Endodermal cell (in vitro differentiated cells): ENCODE measurements around the gene DNAH2. TPM values are rescaled to one million over a fixed set of nuclear protein-coding genes. Genes with fewer than 3 reads are reported as not detected.

Source experiments
- DNase-seq: peaks from one replicate; pipeline ENCODE4 v3.0.0-alpha.2; 2017
- H3K27ac ChIP-seq: 2 replicates; pipeline ENCODE4 v1.5.1; 2013; ENCODE audit warnings: mild to moderate bottlenecking, low read depth, low read length, moderate library complexity
- H3K27me3 ChIP-seq: 2 replicates; pipeline ENCODE4 v1.6.1; 2013; ENCODE audit warnings: mild to moderate bottlenecking, low read length, moderate library complexity; ENCODE audit not compliant: insufficient read depth, control insufficient read depth, poor library complexity, severe bottlenecking
- H3K36me3 ChIP-seq: 2 replicates; pipeline ENCODE4 v1.7.0; 2013; ENCODE audit warnings: mild to moderate bottlenecking, low read length, moderate library complexity; ENCODE audit not compliant: control insufficient read depth, insufficient read depth
- H3K4me1 ChIP-seq: one replicate; pipeline ENCODE4 v1.7.0; 2013; ENCODE audit warnings: low read length; ENCODE audit not compliant: control insufficient read depth, insufficient read depth
- H3K4me3 ChIP-seq: 2 replicates; pipeline ENCODE4 v1.5.1; 2013; ENCODE audit warnings: mild to moderate bottlenecking, low read length, moderate library complexity
- H3K9ac ChIP-seq: 2 replicates; pipeline ENCODE4 v1.6.1; 2013; ENCODE audit warnings: mild to moderate bottlenecking, low read length, moderate library complexity; ENCODE audit not compliant: poor library complexity, severe bottlenecking; ENCODE audit errors: extremely low read depth
- H3K9me3 ChIP-seq: 2 replicates; pipeline ENCODE4 v1.6.1; 2013; ENCODE audit warnings: mild to moderate bottlenecking, low read length, moderate library complexity; ENCODE audit not compliant: control insufficient read depth
- H3K27ac Mint-ChIP-seq: 2 replicates; pipeline ENCODE4 v1.8.0; 2020; ENCODE audit warnings: mixed read lengths
- H3K27me3 Mint-ChIP-seq: 2 replicates; pipeline ENCODE4 v1.8.0; 2021; ENCODE audit warnings: mild to moderate bottlenecking, mixed read lengths; ENCODE audit not compliant: insufficient read depth
- H3K36me3 Mint-ChIP-seq: 2 replicates; pipeline ENCODE4 v1.8.0; 2020; ENCODE audit warnings: low read depth, mixed read lengths
- H3K4me1 Mint-ChIP-seq: 2 replicates; pipeline ENCODE4 v1.8.0; 2020; ENCODE audit warnings: mixed read lengths
- H3K4me3 Mint-ChIP-seq: 2 replicates; pipeline ENCODE4 v1.8.0; 2020; ENCODE audit warnings: mild to moderate bottlenecking, moderate library complexity, mixed read lengths
- H3K9me3 Mint-ChIP-seq: 2 replicates; pipeline ENCODE4 v1.8.0; 2020; ENCODE audit warnings: mild to moderate bottlenecking, mixed read lengths
- CTCF ChIP-seq: fragments of 200-600 bp; sonication (generic); conservative IDR thresholded peaks from 2 replicates; pipeline ENCODE4 v1.5.0; 2021; ENCODE audit warnings: antibody characterized with exemption, mild to moderate bottlenecking
- WGBS, 2 experiments: methylation state at CpG; one replicate each; pipeline versions ENCODE4 v1.1.5 to v1.1.7; 2013; ENCODE audit warnings: missing lambda C conversion rate in 2 of 2, mixed read lengths in 1 of 2; ENCODE audit not compliant: insufficient coverage in 1 of 2, insufficient read length in 1 of 2; 5-methylcytosine and 5-hydroxymethylcytosine counted together
- total RNA-seq, 2 donors: library from RNA; stranded (reverse); fragmentation: NEBNext Ultra II Directional in 1 of 2; extraction: Animal tissue kit (Norgen Biotek cat#: 25700) in 1 of 2; gene quantifications; 2 replicates in 1 of 2; 3 replicates in 1 of 2; pipeline ENCODE4 v1.2.1, GENCODE V29; 2021

Gene DNAH2
- total RNA-seq, 2 donors from 2014 or later, result 0.42 to 0.69 TPM

GRCh38 chr17:7754656-7755055, 37.1 kb downstream of the DNAH2 start:
- Mint-ChIP-seq H3K4me1 (no peaks in the 10 kb centered on the region), H3K36me3 (no peaks in the 10 kb centered on the region), H3K27me3 (peaks cover 16% of the 10 kb centered on the region), H3K9me3 (peaks cover 3% of the 10 kb centered on the region), H3K4me3 (no peak overlapping the region), H3K27ac (no peak overlapping the region)
- no peaks in the 10 kb centered on the region for H3K4me1 ChIP-seq
- 80 to 92% methylated on average over 4 to 8 of the region's 8 CpGs for WGBS, 2 experiments
- H3K27me3 ChIP-seq, result no peaks in the 10 kb centered on the region
- H3K27ac ChIP-seq, result no peak overlapping the region
- no peak for TF ChIP-seq CTCF
- H3K9ac ChIP-seq, result no peak overlapping the region
- peaks cover 6% of the 10 kb centered on the region for H3K9me3 ChIP-seq
- DNase-seq, result no peak
- H3K36me3 ChIP-seq, result no peaks in the 10 kb centered on the region
- no peak overlapping the region for H3K4me3 ChIP-seq

GRCh38 chr17:7755095-7755890, 37.7 kb downstream of the DNAH2 start:
- no peaks in the 10 kb centered on the region for H3K4me1 ChIP-seq
- no peaks in the 10 kb centered on the region for H3K36me3 ChIP-seq
- Mint-ChIP-seq H3K4me3 (no peak overlapping the region), H3K27ac (no peak overlapping the region), H3K4me1 (no peaks in the 10 kb centered on the region), H3K36me3 (no peaks in the 10 kb centered on the region), H3K9me3 (peaks cover under 1% of the 10 kb centered on the region), H3K27me3 (peaks cover 18% of the 10 kb centered on the region)
- H3K27ac ChIP-seq, result no peak overlapping the region
- 72 to 86% methylated on average over 6 to 9 of the region's 9 CpGs for WGBS, 2 experiments
- peaks cover 2% of the 10 kb centered on the region for H3K9me3 ChIP-seq
- no peak for TF ChIP-seq CTCF
- no peak overlapping the region for H3K9ac ChIP-seq
- H3K4me3 ChIP-seq, result no peak overlapping the region
- peak; percentile 67 for DNase-seq
- no peaks in the 10 kb centered on the region for H3K27me3 ChIP-seq

- peaks cover 21% of the 10 kb centered on the region for H3K27me3 Mint-ChIP-seq
- no peak for TF ChIP-seq CTCF
Observed at GRCh38 chr17:7756968-7757367, 39.4 kb downstream of the DNAH2 start.

More at GRCh38 chr17:7756968-7757367, 39.4 kb downstream of the DNAH2 start:
- Histone ChIP-seq H3K9me3 (no peaks in the 10 kb centered on the region), H3K27ac (no peak overlapping the region), H3K9ac (no peak overlapping the region), H3K36me3 (no peaks in the 10 kb centered on the region), H3K4me3 (no peak overlapping the region), H3K27me3 (no peaks in the 10 kb centered on the region), H3K4me1 (no peaks in the 10 kb centered on the region)
- no peak for DNase-seq
- Mint-ChIP-seq H3K9me3 (peaks cover 5% of the 10 kb centered on the region), H3K27ac (no peak overlapping the region), H3K36me3 (no peaks in the 10 kb centered on the region), H3K4me3 (no peak overlapping the region), H3K4me1 (no peaks in the 10 kb centered on the region)
- 91 to 94% methylated on average over 14 of the region's 14 CpGs for WGBS, 2 experiments
